Glutamatergic neuron (in vitro differentiated cells): ENCODE data around the gene SNRNP48. TPM values are rescaled to one million over a fixed set of nuclear protein-coding genes. Genes with fewer than 3 reads are reported as not detected.

Experiments
- DNase-seq: peaks from one replicate; pipeline ENCODE4 v3.0.0; 2022
- H3K27ac Mint-ChIP-seq: one replicate; pipeline ENCODE4 v1.8.0; 2020; ENCODE audit warnings: mild to moderate bottlenecking, mixed read lengths, inconsistent platforms; ENCODE audit not compliant: unreplicated experiment
- H3K27me3 Mint-ChIP-seq: one replicate; pipeline ENCODE4 v1.8.0; 2020; ENCODE audit warnings: mild to moderate bottlenecking, moderate library complexity, mixed read lengths, inconsistent platforms; ENCODE audit not compliant: unreplicated experiment
- H3K36me3 Mint-ChIP-seq: one replicate; pipeline ENCODE4 v1.8.0; 2020; ENCODE audit warnings: mild to moderate bottlenecking, mixed read lengths, inconsistent platforms; ENCODE audit not compliant: unreplicated experiment
- H3K4me1 Mint-ChIP-seq: one replicate; pipeline ENCODE4 v1.8.0; 2020; ENCODE audit warnings: mild to moderate bottlenecking, low read depth, mixed read lengths, inconsistent platforms; ENCODE audit not compliant: unreplicated experiment
- H3K4me3 Mint-ChIP-seq: one replicate; pipeline ENCODE4 v1.8.0; 2020; ENCODE audit warnings: mild to moderate bottlenecking, mixed read lengths, inconsistent platforms; ENCODE audit not compliant: unreplicated experiment
- H3K9me3 Mint-ChIP-seq: one replicate; pipeline ENCODE4 v1.8.0; 2020; ENCODE audit warnings: mild to moderate bottlenecking, moderate library complexity, mixed read lengths, inconsistent platforms; ENCODE audit not compliant: unreplicated experiment
- total RNA-seq: library from RNA; stranded (reverse); fragmentation: NEBNext Ultra II Directional; extraction: Animal tissue kit (Norgen Biotek cat#: 25700); gene quantifications from one replicate; pipeline ENCODE4 v1.2.1, GENCODE V29; 2021; ENCODE audit not compliant: unreplicated experiment
- TF ChIP-seq, protein P1 (sequence below): fragments of 200-600 bp; sonication (generic); IDR thresholded peaks from one replicate; pipeline ENCODE4 v1.5.0; 2021; ENCODE audit not compliant: partially characterized antibody, unreplicated experiment

The SNRNP48 gene
- total RNA-seq, 1 donor from 2014 or later: 9.5 TPM

DNA sequence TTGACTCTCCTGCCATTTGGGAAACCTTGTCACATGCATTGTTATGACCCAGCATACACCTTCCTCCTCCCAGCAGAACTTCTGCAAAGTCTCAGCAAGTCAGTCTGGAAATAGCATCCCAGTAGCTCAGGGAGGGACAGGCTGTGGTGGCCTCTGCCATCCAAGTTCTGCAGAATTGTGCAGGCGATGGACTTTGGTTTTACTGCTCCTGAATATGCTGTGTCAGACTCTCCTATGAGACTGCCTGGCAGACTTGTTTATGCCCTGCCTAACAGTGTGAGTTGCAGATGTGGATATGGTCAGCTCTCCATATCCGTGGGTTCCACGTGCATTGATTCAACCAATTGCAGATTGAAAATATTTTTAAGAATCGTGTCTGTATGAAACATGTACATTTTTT is 52.8 kb downstream of the SNRNP48 start:
- TF ChIP-seq, protein P1, sequence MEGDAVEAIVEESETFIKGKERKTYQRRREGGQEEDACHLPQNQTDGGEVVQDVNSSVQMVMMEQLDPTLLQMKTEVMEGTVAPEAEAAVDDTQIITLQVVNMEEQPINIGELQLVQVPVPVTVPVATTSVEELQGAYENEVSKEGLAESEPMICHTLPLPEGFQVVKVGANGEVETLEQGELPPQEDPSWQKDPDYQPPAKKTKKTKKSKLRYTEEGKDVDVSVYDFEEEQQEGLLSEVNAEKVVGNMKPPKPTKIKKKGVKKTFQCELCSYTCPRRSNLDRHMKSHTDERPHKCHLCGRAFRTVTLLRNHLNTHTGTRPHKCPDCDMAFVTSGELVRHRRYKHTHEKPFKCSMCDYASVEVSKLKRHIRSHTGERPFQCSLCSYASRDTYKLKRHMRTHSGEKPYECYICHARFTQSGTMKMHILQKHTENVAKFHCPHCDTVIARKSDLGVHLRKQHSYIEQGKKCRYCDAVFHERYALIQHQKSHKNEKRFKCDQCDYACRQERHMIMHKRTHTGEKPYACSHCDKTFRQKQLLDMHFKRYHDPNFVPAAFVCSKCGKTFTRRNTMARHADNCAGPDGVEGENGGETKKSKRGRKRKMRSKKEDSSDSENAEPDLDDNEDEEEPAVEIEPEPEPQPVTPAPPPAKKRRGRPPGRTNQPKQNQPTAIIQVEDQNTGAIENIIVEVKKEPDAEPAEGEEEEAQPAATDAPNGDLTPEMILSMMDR: no peak
- H3K4me3 Mint-ChIP-seq: no peak overlapping the region
- H3K27ac Mint-ChIP-seq: no peak overlapping the region
- no peaks in the 10 kb centered on the region for H3K36me3 Mint-ChIP-seq
- peaks cover 1% of the 10 kb centered on the region for H3K9me3 Mint-ChIP-seq
- DNase-seq: no peak
- no peaks in the 10 kb centered on the region for H3K27me3 Mint-ChIP-seq
- H3K4me1 Mint-ChIP-seq: no peaks in the 10 kb centered on the region

DNA sequence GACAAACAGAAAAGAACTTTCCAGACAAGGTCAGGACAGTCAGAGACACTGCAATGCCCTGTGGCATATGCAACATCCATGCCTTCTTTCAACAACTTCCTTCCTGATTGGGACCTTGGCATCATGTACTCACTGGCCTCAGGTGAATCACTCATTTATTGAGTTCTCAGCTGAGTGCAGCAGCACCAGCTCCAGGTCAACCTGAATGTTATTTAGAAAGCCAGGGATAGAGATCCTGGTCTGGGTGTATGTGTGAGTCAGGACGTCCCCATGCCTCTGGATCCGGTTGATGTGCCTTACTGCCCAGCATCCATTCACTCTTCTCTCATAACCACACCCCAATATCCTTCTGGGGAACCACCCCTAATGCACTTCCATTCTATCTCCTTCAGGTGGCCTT is 54.4 kb downstream of the SNRNP48 start:
- Mint-ChIP-seq H3K4me3 (no peak overlapping the region), H3K9me3 (peaks cover 1% of the 10 kb centered on the region), H3K27me3 (no peaks in the 10 kb centered on the region), H3K4me1 (no peaks in the 10 kb centered on the region), H3K27ac (no peak overlapping the region), H3K36me3 (no peaks in the 10 kb centered on the region)
- no peak for DNase-seq
- TF ChIP-seq, protein P1: no peak

DNA sequence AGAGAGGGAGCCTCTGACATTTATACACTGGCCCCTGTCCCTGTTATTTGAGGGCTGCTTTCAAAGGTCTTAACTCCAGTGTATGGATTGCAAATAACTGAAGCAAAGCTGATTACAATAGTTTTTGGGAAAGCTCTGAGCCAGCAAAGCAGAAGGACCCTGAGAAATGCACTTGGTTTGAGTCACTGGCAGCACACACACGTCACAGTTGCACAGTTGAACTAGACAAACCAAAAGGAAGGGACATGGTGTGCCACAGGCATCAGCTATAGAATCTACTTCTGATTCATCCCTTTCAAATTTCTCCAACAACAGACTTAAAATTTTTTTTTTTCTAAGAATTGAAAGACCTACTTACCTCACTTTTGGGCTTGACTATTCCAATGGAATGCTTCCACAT is 56.4 kb downstream of the SNRNP48 start:
- Mint-ChIP-seq H3K4me3 (no peak overlapping the region), H3K9me3 (peaks cover 1% of the 10 kb centered on the region)

DNA sequence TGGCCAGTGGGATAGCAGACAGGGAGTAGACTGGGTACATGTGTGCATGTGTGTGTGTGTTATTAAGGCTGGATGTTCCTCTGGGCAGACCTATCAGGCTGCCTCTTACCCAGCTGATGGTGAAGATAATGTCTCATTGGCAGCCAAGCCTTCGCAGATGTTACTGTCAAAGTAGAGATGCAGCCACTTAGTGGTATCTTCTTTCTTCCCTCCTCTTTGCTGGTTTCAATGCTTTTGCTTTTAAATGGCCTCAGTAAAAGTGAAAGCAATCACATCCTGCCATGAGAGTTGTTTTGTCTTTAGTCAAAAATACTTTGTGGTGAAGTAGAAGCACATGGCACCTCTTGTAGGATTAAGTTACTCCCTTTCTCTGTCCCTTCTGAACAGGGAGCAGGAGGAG is 57.5 kb downstream of the SNRNP48 start:
- Mint-ChIP-seq H3K27ac (no peak overlapping the region), H3K4me1 (no peaks in the 10 kb centered on the region), H3K4me3 (no peak overlapping the region), H3K27me3 (no peaks in the 10 kb centered on the region), H3K9me3 (peaks cover 1% of the 10 kb centered on the region), H3K36me3 (no peaks in the 10 kb centered on the region)
- TF ChIP-seq, protein P1: no peak
- DNase-seq: no peak

More for the DNA sequence above, 56.4 kb downstream of the SNRNP48 start:
- DNase-seq: no peak
- H3K27ac Mint-ChIP-seq: no peak overlapping the region
- no peaks in the 10 kb centered on the region for H3K4me1 Mint-ChIP-seq
- no peaks in the 10 kb centered on the region for H3K27me3 Mint-ChIP-seq
- no peaks in the 10 kb centered on the region for H3K36me3 Mint-ChIP-seq
- TF ChIP-seq, protein P1: no peak

DNA sequence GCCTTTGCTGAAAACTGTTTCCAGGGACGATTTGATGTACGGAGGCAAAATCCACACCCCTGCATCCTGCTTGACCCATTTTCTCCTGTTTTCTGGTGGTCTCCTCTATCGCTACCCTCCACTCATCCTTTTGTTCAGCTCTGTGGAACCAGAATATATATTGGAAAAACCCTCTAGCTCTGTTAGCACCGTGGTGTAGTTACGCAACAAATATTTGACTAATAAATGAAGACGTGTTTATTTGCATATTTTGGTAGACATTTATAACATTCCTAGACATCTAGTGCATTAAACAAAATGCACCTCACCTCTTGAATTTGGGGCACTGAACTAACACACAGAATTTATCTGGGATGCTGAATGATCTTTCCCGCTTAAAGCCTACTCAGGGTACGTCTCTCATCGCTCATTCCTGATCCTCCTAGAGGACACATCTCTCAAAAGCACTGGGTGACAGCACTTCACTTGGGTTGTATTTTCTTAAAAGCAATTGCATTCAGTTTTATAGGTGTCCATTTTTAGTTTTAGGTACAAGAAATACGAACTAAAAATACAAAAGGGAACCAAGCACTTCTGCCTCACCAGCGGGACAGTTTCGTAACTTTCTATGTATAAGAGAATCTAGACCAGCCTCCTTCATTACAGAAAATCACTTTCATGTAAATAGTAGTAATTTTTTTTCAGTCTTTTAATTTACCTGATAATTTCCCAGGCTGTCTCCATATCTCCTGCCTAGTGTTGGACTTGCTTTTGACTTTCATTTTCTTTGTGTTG is 59.2 kb downstream of the SNRNP48 start:
- H3K4me1 Mint-ChIP-seq: no peaks in the 10 kb centered on the region
- no peak overlapping the region for H3K27ac Mint-ChIP-seq
- no peak for DNase-seq
- TF ChIP-seq, protein P1: no peak
- no peaks in the 10 kb centered on the region for H3K36me3 Mint-ChIP-seq
- H3K4me3 Mint-ChIP-seq: no peak overlapping the region
- H3K9me3 Mint-ChIP-seq: no peaks in the 10 kb centered on the region
- no peaks in the 10 kb centered on the region for H3K27me3 Mint-ChIP-seq
